ENCODE results near the gene DPP6. TPM values are rescaled to one million over a fixed set of nuclear protein-coding genes. Genes with fewer than 3 reads are reported as not detected.

The DPP6 gene
- total RNA-seq, 1 experiment from 2014 or later = 1.1 TPM

GRCh38 chr7:154759989-154760388 lies 707.8 kb downstream of the DPP6 start:
- Histone ChIP-seq H3K4me3 (ENCODE audit: insufficient read depth, low read depth, low read length) (no peak overlapping the region), H3K36me3 (replicated peaks; ENCODE audit: control insufficient read depth, insufficient read depth, low read length) (no peaks in the 10 kb centered on the region), H3K27me3 (ENCODE audit: control insufficient read depth, insufficient read depth, low read length) (no peaks in the 10 kb centered on the region)
- DNase-seq = no peak

- Histone ChIP-seq H3K4me3 (ENCODE audit: insufficient read depth, low read depth, low read length) (no peak overlapping the region), H3K27me3 (ENCODE audit: control insufficient read depth, insufficient read depth, low read length) (no peaks in the 10 kb centered on the region), H3K36me3 (replicated peaks; ENCODE audit: control insufficient read depth, insufficient read depth, low read length) (no peaks in the 10 kb centered on the region)
- no peak for DNase-seq
Measured at GRCh38 chr7:154765118-154765517, 712.9 kb downstream of the DPP6 start.

- no peaks in the 10 kb centered on the region for H3K36me3 ChIP-seq (replicated peaks; ENCODE audit: control insufficient read depth, insufficient read depth, low read length)
- DNase-seq = no peak
- no peaks in the 10 kb centered on the region for H3K27me3 ChIP-seq (ENCODE audit: control insufficient read depth, insufficient read depth, low read length)
- no peak overlapping the region for H3K4me3 ChIP-seq (ENCODE audit: insufficient read depth, low read depth, low read length)
Measured at GRCh38 chr7:154767142-154767541, 714.9 kb downstream of the DPP6 start.

- Histone ChIP-seq H3K36me3 (replicated peaks; ENCODE audit: control insufficient read depth, insufficient read depth, low read length) (no peaks in the 10 kb centered on the region), H3K4me3 (ENCODE audit: insufficient read depth, low read depth, low read length) (no peak overlapping the region), H3K27me3 (ENCODE audit: control insufficient read depth, insufficient read depth, low read length) (no peaks in the 10 kb centered on the region)
- DNase-seq = no peak
Measured at GRCh38 chr7:154767821-154768415, 715.7 kb downstream of the DPP6 start.

- H3K4me3 ChIP-seq (ENCODE audit: insufficient read depth, low read depth, low read length) = no peak overlapping the region
- no peaks in the 10 kb centered on the region for H3K27me3 ChIP-seq (ENCODE audit: control insufficient read depth, insufficient read depth, low read length)
- no peak for DNase-seq
Measured at GRCh38 chr7:154769001-154769400, 716.8 kb downstream of the DPP6 start.

GRCh38 chr7:154769527-154769926 lies 717.3 kb downstream of the DPP6 start:
- H3K27me3 ChIP-seq (ENCODE audit: control insufficient read depth, insufficient read depth, low read length) = no peaks in the 10 kb centered on the region
- no peak for DNase-seq
- no peak overlapping the region for H3K4me3 ChIP-seq (ENCODE audit: insufficient read depth, low read depth, low read length)
- no peaks in the 10 kb centered on the region for H3K36me3 ChIP-seq (replicated peaks; ENCODE audit: control insufficient read depth, insufficient read depth, low read length)

More at GRCh38 chr7:154769001-154769400, 716.8 kb downstream of the DPP6 start:
- H3K36me3 ChIP-seq (replicated peaks; ENCODE audit: control insufficient read depth, insufficient read depth, low read length) = no peaks in the 10 kb centered on the region

- H3K4me3 ChIP-seq (ENCODE audit: insufficient read depth, low read depth, low read length) = no peak overlapping the region
- no peaks in the 10 kb centered on the region for H3K27me3 ChIP-seq (ENCODE audit: control insufficient read depth, insufficient read depth, low read length)
- no peak for DNase-seq
- no peaks in the 10 kb centered on the region for H3K36me3 ChIP-seq (replicated peaks; ENCODE audit: control insufficient read depth, insufficient read depth, low read length)
Measured at GRCh38 chr7:154770361-154770760, 718.2 kb downstream of the DPP6 start.

- Histone ChIP-seq H3K36me3 (replicated peaks; ENCODE audit: control insufficient read depth, insufficient read depth, low read length) (no peaks in the 10 kb centered on the region), H3K4me3 (ENCODE audit: insufficient read depth, low read depth, low read length) (no peak overlapping the region), H3K27me3 (ENCODE audit: control insufficient read depth, insufficient read depth, low read length) (no peaks in the 10 kb centered on the region)
- no peak for DNase-seq
Measured at GRCh38 chr7:154770962-154771361, 718.8 kb downstream of the DPP6 start.

GRCh38 chr7:154774303-154774969 lies 722.2 kb downstream of the DPP6 start:
- Histone ChIP-seq H3K27me3 (ENCODE audit: control insufficient read depth, insufficient read depth, low read length) (no peaks in the 10 kb centered on the region), H3K4me3 (ENCODE audit: insufficient read depth, low read depth, low read length) (no peak overlapping the region), H3K36me3 (replicated peaks; ENCODE audit: control insufficient read depth, insufficient read depth, low read length) (no peaks in the 10 kb centered on the region)
- no peak for DNase-seq

- no peaks in the 10 kb centered on the region for H3K27me3 ChIP-seq (ENCODE audit: control insufficient read depth, insufficient read depth, low read length)
- no peak overlapping the region for H3K4me3 ChIP-seq (ENCODE audit: insufficient read depth, low read depth, low read length)
- no peak for DNase-seq
- H3K36me3 ChIP-seq (replicated peaks; ENCODE audit: control insufficient read depth, insufficient read depth, low read length) = no peaks in the 10 kb centered on the region
Measured at GRCh38 chr7:154775681-154776080, 723.5 kb downstream of the DPP6 start.

GRCh38 chr7:154776350-154776749 lies 724.2 kb downstream of the DPP6 start:
- no peak overlapping the region for H3K4me3 ChIP-seq (ENCODE audit: insufficient read depth, low read depth, low read length)
- H3K27me3 ChIP-seq (ENCODE audit: control insufficient read depth, insufficient read depth, low read length) = no peaks in the 10 kb centered on the region
- no peaks in the 10 kb centered on the region for H3K36me3 ChIP-seq (replicated peaks; ENCODE audit: control insufficient read depth, insufficient read depth, low read length)
- no peak for DNase-seq

- Histone ChIP-seq H3K36me3 (replicated peaks; ENCODE audit: control insufficient read depth, insufficient read depth, low read length) (no peaks in the 10 kb centered on the region), H3K4me3 (ENCODE audit: insufficient read depth, low read depth, low read length) (no peak overlapping the region), H3K27me3 (ENCODE audit: control insufficient read depth, insufficient read depth, low read length) (no peaks in the 10 kb centered on the region)
- peak; percentile 63 for DNase-seq
Measured at GRCh38 chr7:154777023-154777422, 724.8 kb downstream of the DPP6 start.

- Histone ChIP-seq H3K27me3 (ENCODE audit: control insufficient read depth, insufficient read depth, low read length) (no peaks in the 10 kb centered on the region), H3K36me3 (replicated peaks; ENCODE audit: control insufficient read depth, insufficient read depth, low read length) (no peaks in the 10 kb centered on the region), H3K4me3 (ENCODE audit: insufficient read depth, low read depth, low read length) (no peak overlapping the region)
- no peak for DNase-seq
Measured at GRCh38 chr7:154777489-154777888, 725.3 kb downstream of the DPP6 start.

- H3K27me3 ChIP-seq (ENCODE audit: control insufficient read depth, insufficient read depth, low read length) = no peaks in the 10 kb centered on the region
- no peak for DNase-seq
- H3K36me3 ChIP-seq (replicated peaks; ENCODE audit: control insufficient read depth, insufficient read depth, low read length) = no peaks in the 10 kb centered on the region
- H3K4me3 ChIP-seq (ENCODE audit: insufficient read depth, low read depth, low read length) = no peak overlapping the region
Measured at GRCh38 chr7:154777908-154778307, 725.7 kb downstream of the DPP6 start.

- Histone ChIP-seq H3K4me3 (ENCODE audit: insufficient read depth, low read depth, low read length) (no peak overlapping the region), H3K36me3 (replicated peaks; ENCODE audit: control insufficient read depth, insufficient read depth, low read length) (no peaks in the 10 kb centered on the region), H3K27me3 (ENCODE audit: control insufficient read depth, insufficient read depth, low read length) (no peaks in the 10 kb centered on the region)
- DNase-seq = no peak
Measured at GRCh38 chr7:154781369-154782303, 729.4 kb downstream of the DPP6 start.
